Bronchial epithelial cell (primary cell): ENCODE measurements around the gene MPZL1. TPM values are rescaled to one million over a fixed set of nuclear protein-coding genes. Genes with fewer than 3 reads are reported as not detected.

Source experiments
- DNase-seq: peaks from one replicate; pipeline ENCODE4 v3.0.0-alpha.2; 2010; ENCODE audit warnings: low read depth
- FAIRE-seq: peaks from 2 replicates; lab custom pipeline; 2011; peaks lifted over from hg19 to GRCh38; lab: Jason Lieb, UNC
- H3K27me3 ChIP-seq: 2 replicates; pipeline ENCODE4 v1.5.1; 2011; ENCODE audit warnings: low read length; ENCODE audit not compliant: control insufficient read depth, insufficient read depth
- H3K36me3 ChIP-seq: 2 replicates; pipeline ENCODE4 v1.5.1; 2011; ENCODE audit warnings: low read length; ENCODE audit not compliant: control insufficient read depth, insufficient read depth
- H3K4me3 ChIP-seq: 2 replicates; pipeline ENCODE4 v1.5.1; 2011; ENCODE audit warnings: mild to moderate bottlenecking, low read depth, low read length, control low read depth
- total RNA-seq: library from RNA; depleted of rRNA; stranded (reverse); fragments of >200 nt; gene quantifications from 2 replicates; pipeline ENCODE4 v1.2.1, GENCODE V29; 2014
- TF ChIP-seq, protein P1 (sequence below): IDR thresholded peaks from 2 replicates; pipeline ENCODE4 v1.5.1; 2011; ENCODE audit warnings: mild to moderate bottlenecking, moderate library complexity, low read length, control low read depth, inconsistent platforms; ENCODE audit not compliant: insufficient read depth, severe bottlenecking

MPZL1 gene
- total RNA-seq, 1 donor from 2014 or later: 95.6 TPM

DNA sequence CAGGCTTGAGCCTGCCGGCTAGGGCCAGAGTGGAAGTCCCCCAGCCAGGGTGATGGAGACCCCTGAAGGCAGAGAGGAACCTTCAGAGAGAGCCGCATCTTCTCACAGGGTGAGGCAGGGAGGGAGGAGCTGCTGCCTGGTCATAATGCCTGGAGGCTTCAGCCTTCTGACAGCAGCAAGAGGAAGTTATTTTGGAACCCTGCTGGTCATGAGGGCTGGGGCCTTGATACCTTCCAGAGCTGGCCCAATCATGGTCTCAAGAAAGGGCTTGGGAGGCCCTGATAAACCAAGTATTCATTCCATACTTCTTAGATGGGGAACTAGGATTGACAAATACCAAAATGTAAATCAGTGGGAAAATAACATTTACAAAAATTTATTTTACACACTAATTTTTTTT lies 26.6 kb upstream of the MPZL1 start:
- no peak for DNase-seq
- TF ChIP-seq, protein P1, sequence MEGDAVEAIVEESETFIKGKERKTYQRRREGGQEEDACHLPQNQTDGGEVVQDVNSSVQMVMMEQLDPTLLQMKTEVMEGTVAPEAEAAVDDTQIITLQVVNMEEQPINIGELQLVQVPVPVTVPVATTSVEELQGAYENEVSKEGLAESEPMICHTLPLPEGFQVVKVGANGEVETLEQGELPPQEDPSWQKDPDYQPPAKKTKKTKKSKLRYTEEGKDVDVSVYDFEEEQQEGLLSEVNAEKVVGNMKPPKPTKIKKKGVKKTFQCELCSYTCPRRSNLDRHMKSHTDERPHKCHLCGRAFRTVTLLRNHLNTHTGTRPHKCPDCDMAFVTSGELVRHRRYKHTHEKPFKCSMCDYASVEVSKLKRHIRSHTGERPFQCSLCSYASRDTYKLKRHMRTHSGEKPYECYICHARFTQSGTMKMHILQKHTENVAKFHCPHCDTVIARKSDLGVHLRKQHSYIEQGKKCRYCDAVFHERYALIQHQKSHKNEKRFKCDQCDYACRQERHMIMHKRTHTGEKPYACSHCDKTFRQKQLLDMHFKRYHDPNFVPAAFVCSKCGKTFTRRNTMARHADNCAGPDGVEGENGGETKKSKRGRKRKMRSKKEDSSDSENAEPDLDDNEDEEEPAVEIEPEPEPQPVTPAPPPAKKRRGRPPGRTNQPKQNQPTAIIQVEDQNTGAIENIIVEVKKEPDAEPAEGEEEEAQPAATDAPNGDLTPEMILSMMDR: no peak
- Histone ChIP-seq H3K27me3 (peaks cover 3% of the 10 kb centered on the region), H3K36me3 (no peaks in the 10 kb centered on the region), H3K4me3 (no peak overlapping the region)
- no peak for FAIRE-seq

DNA sequence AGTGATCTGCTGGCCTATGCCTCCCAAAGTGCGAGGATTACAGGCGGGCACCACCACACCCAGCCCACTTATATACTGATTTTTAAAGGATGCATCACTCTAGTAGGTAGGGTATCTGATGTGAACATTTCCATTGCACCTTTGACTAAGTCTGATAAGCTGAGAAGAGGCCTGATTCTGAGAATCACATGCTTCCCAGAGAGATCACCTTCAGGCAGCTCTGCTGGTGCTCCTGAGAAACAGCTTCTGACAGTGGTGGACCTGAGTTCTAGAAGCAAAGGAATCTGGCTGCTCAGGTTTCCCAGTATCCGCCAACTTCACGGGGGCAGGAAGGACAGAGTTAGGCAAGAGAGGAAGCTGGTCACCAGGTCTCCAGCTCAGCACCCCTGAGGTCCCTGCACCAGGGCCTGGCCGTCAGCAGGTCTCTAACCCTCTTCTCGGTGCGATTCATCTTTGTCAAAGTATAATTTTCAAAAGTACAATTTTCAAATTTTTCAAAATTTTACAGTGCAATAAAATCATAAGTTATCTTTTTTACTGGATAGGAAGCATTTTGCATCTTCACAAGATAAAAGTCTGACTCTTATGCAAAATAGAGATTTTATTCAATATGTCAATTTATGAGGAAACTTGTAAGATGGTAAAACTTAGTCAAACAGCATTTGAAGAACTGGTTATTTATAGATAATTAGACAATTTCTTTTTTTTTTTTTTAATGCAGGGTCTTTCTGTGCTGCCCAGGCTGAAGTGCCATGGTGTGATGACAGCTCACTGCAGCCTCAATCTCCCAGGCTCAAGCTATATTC lies 25.8 kb upstream of the MPZL1 start:
- H3K4me3 ChIP-seq: no peak overlapping the region
- TF ChIP-seq, protein P1: no peak
- no peak for DNase-seq
- FAIRE-seq: no peak
- peaks cover 3% of the 10 kb centered on the region for H3K27me3 ChIP-seq
- no peaks in the 10 kb centered on the region for H3K36me3 ChIP-seq

DNA sequence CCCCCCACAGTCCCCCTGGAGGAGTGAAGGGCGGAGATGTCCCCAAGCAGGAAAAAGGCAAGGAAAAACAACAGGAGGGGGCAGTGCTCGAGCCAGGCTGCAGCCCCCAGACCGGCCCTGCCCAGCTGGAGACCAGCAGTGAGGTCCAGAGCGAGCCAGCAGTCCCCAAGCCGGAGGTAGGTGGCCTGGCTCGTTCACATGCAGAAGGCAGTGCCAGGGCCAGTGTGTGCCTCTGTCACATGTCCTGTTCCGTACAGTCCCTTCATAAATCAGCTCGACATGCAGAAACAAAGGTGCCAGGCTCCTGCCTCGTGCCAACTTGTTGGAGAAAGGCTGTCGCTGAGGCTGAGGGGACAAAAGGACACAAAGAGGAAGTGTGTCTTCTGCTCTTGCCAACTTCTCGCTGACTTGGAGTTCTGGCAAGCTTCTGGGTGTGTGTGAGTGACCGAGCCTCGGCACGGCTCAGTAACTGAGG lies 24.1 kb upstream of the MPZL1 start:
- Histone ChIP-seq H3K36me3 (no peaks in the 10 kb centered on the region), H3K27me3 (peaks cover 5% of the 10 kb centered on the region), H3K4me3 (no peak overlapping the region)
- no peak for DNase-seq
- TF ChIP-seq, protein P1: no peak
- FAIRE-seq: peak; percentile 36

DNA sequence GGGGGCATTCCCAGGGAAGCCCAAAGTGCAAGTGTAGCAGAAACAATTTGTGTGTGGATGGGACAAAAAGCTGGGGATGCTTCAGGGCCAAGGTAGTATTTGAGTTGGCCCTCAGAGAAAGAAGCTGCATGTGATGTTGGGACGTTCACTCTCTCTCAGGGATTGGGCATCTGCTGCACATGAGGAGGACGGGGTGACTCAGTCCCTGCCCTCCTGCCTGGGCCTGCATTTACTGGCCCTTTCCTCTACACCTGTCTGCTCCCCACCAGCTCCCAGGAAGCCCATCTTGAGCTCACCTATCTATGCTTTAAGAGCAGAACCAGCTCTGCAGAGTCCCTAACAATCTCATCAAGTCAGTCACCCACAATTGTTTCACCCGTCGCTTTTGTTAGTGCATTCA lies 23.5 kb upstream of the MPZL1 start:
- TF ChIP-seq, protein P1: no peak
- peak; percentile 13 for FAIRE-seq
- Histone ChIP-seq H3K4me3 (no peak overlapping the region), H3K27me3 (peaks cover 8% of the 10 kb centered on the region), H3K36me3 (no peaks in the 10 kb centered on the region)
- DNase-seq: peak; percentile 63

DNA sequence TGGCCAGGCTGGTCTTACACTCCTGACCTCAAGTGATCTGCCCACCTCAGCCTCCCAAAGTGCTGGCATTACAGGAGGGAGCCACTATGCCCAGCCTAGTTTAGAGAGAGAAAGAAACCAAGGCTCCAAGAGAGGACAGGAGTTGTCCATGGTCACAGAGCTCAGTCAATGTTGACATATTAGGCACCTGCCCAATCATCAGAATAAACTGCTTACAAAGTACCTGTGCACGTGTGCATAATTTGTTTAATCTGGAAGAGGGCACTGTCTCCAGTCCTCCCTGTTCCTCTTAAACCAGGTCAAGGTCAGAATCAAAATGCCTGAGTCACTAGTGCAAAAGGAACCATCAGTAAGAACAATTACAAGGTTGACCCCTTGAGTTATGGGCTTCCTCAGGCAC lies 20.3 kb upstream of the MPZL1 start:
- Histone ChIP-seq H3K27me3 (peaks cover 10% of the 10 kb centered on the region), H3K36me3 (no peaks in the 10 kb centered on the region), H3K4me3 (no peak overlapping the region)
- DNase-seq (no peak), FAIRE-seq (no peak)
- TF ChIP-seq, protein P1: no peak
